Panc1 (cell line): ENCODE data around the gene PIGL. TPM values are rescaled to one million over a fixed set of nuclear protein-coding genes. Genes with fewer than 3 reads are reported as not detected.

Source experiments
- ATAC-seq: fragments of 200-7000 bp; cut with Tn5 transposase; 2 replicates; pipeline ENCODE4 v1.9.1; 2020; ENCODE audit warnings: mild to moderate bottlenecking, moderate library complexity
- BruUV-seq: library from RNA; stranded (reverse); fragments of 400-500 nt; replicated peaks from 2 replicates; lab custom pipeline; 2021; lab: Mats Ljungman, UMichigan
- CTCF ChIA-PET: fragments of 300-600 bp; sonication (Branson Sonifier 250); formaldehyde crosslinking; loops from one replicate; lab custom pipeline; 2022; ENCODE audit warnings: antibody characterized with exemption; lab: Charles Lee
- POLR2A ChIA-PET: fragments of 300-600 bp; sonication (Branson Sonifier 250); formaldehyde crosslinking; loops from one replicate; lab custom pipeline; 2022; ENCODE audit warnings: antibody characterized with exemption; lab: Charles Lee
- DNase-seq: peaks from one replicate; pipeline ENCODE4 v3.0.0-alpha.2; 2010; ENCODE audit warnings: low read depth, low spot score
- H3K27ac ChIP-seq: 2 replicates; pipeline ENCODE4 v1.5.1; 2011; ENCODE audit warnings: mild to moderate bottlenecking, low read length, inconsistent platforms
- H3K27me3 ChIP-seq: fragments of 200-500 bp; sonication (Bioruptor generic); 2 replicates; pipeline ENCODE4 v1.6.0; 2014; ENCODE audit warnings: low read length, inconsistent platforms; ENCODE audit not compliant: control insufficient read depth, insufficient read depth
- H3K36me3 ChIP-seq: fragments of 200-500 bp; sonication (Bioruptor generic); 2 replicates; pipeline ENCODE4 v1.5.1; 2014; ENCODE audit warnings: inconsistent platforms, mild to moderate bottlenecking, low read length, moderate library complexity; ENCODE audit not compliant: control insufficient read depth, insufficient read depth
- H3K4me1 ChIP-seq: 2 replicates; pipeline ENCODE4 v1.5.1; 2011; ENCODE audit warnings: inconsistent platforms, mild to moderate bottlenecking, low read length, moderate library complexity; ENCODE audit not compliant: control insufficient read depth, insufficient read depth
- H3K4me3 ChIP-seq, 2 experiments: 2 replicates each; pipeline ENCODE4 v1.5.1; 2011 to 2012; ENCODE audit warnings: low read depth in 2 of 2, low read length in 2 of 2, mild to moderate bottlenecking in 2 of 2, inconsistent platforms in 1 of 2, moderate library complexity in 1 of 2
- H3K9me3 ChIP-seq: fragments of 200-500 bp; sonication (Bioruptor generic); 2 replicates; pipeline ENCODE4 v1.5.1; 2014; ENCODE audit warnings: low read depth, mild to moderate bottlenecking, inconsistent platforms, low read length, moderate library complexity; ENCODE audit not compliant: control insufficient read depth, insufficient read depth
- CTCF ChIP-seq: fragments of 450-650 bp; IDR thresholded peaks from 2 replicates; pipeline ENCODE4 v1.5.1; 2017; ENCODE audit warnings: mild to moderate bottlenecking
- POLR2AphosphoS5 ChIP-seq: IDR thresholded peaks from 2 replicates; pipeline ENCODE4 v1.6.1; 2012; ENCODE audit warnings: mild to moderate bottlenecking, low read depth, low read length, moderate library complexity
- SIN3A ChIP-seq: IDR thresholded peaks from 2 replicates; pipeline ENCODE4 v1.6.1; 2012; ENCODE audit warnings: low read depth, mild to moderate bottlenecking, low read length, moderate library complexity, borderline replicate concordance; ENCODE audit not compliant: insufficient read depth
- TCF7L2 ChIP-seq: IDR thresholded peaks from 2 replicates; pipeline ENCODE4 v1.6.1; 2011; ENCODE audit warnings: mild to moderate bottlenecking, low read depth, low read length, inconsistent platforms
- in situ Hi-C: cut with HindIII; loops from 2 replicates; pipeline ENCODE4 v1.10.0; 2016; ENCODE audit warnings: low sequenced_read_pairs, low pct_unique_long_range_greater_than_20kb
- intact Hi-C: fragments of 100-400 bp; cut with micrococcal nuclease; formaldehyde crosslinking; loops from one replicate; pipeline ENCODE4 v1.10.0; 2022; ENCODE audit not compliant: unreplicated experiment
- total RNA-seq: library from RNA; stranded (reverse); gene quantifications from one replicate; pipeline ENCODE4 v1.2.1, GENCODE V29; 2021; ENCODE audit not compliant: unreplicated experiment
- TF ChIP-seq, protein P1 (sequence below), 2 experiments: IDR thresholded peaks; 2 replicates each; pipeline ENCODE4 v1.6.1; 2011 to 2012; ENCODE audit warnings: low read depth in 2 of 2, control low read depth in 1 of 2, low read length in 1 of 2, mild to moderate bottlenecking in 1 of 2, moderate library complexity in 1 of 2; ENCODE audit not compliant: insufficient read depth in 1 of 2

The PIGL gene
- total RNA-seq, 1 experiment from 2014 or later, result 14.8 TPM

DNA sequence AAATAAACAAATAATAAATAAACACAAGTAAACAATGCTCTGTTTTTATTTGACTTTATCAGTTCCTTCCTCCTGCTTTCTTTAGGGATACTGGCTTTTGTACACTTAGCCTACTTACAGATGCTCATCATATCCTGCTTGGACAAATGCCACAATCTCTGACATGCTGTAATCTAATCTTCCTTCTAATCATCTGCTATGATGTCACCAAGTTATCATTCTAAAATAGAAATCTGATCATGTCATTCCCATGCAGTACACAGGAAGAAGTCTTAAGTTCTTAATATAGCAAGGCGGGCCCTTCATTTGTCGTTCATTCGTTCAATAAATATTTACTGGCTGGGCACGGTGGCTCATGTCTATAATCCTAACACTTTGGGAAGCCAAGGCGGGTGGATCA lies 154.7 kb downstream of the PIGL start:
- Histone ChIP-seq H3K27me3 (no peaks in the 10 kb centered on the region), H3K36me3 (no peaks in the 10 kb centered on the region), H3K27ac (no peak overlapping the region), H3K9me3 (no peaks in the 10 kb centered on the region), H3K4me3 (no peak overlapping the region), H3K4me1 (no peaks in the 10 kb centered on the region)
- no TSS peak for BruUV-seq
- DNase-seq, result no peak
- no peak for ATAC-seq
- ChIA-PET POLR2A (no interaction called here), CTCF (no interaction called here)
- in situ Hi-C loops, result no loop called here
- intact Hi-C loops, result no loop called here
- TF ChIP-seq CTCF, result no peak
- TF ChIP-seq TCF7L2, result no peak
- no peak for TF ChIP-seq SIN3A
- no peak for TF ChIP-seq POLR2AphosphoS5
- TF ChIP-seq, protein P1, sequence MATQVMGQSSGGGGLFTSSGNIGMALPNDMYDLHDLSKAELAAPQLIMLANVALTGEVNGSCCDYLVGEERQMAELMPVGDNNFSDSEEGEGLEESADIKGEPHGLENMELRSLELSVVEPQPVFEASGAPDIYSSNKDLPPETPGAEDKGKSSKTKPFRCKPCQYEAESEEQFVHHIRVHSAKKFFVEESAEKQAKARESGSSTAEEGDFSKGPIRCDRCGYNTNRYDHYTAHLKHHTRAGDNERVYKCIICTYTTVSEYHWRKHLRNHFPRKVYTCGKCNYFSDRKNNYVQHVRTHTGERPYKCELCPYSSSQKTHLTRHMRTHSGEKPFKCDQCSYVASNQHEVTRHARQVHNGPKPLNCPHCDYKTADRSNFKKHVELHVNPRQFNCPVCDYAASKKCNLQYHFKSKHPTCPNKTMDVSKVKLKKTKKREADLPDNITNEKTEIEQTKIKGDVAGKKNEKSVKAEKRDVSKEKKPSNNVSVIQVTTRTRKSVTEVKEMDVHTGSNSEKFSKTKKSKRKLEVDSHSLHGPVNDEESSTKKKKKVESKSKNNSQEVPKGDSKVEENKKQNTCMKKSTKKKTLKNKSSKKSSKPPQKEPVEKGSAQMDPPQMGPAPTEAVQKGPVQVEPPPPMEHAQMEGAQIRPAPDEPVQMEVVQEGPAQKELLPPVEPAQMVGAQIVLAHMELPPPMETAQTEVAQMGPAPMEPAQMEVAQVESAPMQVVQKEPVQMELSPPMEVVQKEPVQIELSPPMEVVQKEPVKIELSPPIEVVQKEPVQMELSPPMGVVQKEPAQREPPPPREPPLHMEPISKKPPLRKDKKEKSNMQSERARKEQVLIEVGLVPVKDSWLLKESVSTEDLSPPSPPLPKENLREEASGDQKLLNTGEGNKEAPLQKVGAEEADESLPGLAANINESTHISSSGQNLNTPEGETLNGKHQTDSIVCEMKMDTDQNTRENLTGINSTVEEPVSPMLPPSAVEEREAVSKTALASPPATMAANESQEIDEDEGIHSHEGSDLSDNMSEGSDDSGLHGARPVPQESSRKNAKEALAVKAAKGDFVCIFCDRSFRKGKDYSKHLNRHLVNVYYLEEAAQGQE (IDR thresholded peaks at IDR 0.05; ENCODE audit: insufficient read depth in 1 of 2, low read depth in 2 of 2, low read length in 1 of 2), result no peak

- CTCF ChIA-PET, result interaction anchor here (0.5 kb wide), 1 partner anchor 45 kb away, joined by 3 read pairs; no protein-coding TSS in a partner anchor
- DNase-seq, result no peak
- no TSS peak for BruUV-seq
Measured at GRCh38 chr17:16374146-16374938, 157.3 kb downstream of the PIGL start.

More at GRCh38 chr17:16374146-16374938, 157.3 kb downstream of the PIGL start:
- H3K4me1 ChIP-seq, result peaks cover 9% of the 10 kb centered on the region; the same call in 1 of the 2 replicates
- ATAC-seq, result no peak
- POLR2A ChIA-PET, result interaction anchor here (0.6 kb wide), 2 partner anchors 32 to 308 kb away, joined by 3 to 4 read pairs; no protein-coding TSS in a partner anchor
- H3K4me3 ChIP-seq, result no peak overlapping the region
- in situ Hi-C loops, result no loop called here
- TF ChIP-seq TCF7L2 (no peak), CTCF (no peak), POLR2AphosphoS5 (no peak), SIN3A (no peak)
- TF ChIP-seq, protein P1 (IDR thresholded peaks at IDR 0.05; ENCODE audit: insufficient read depth in 1 of 2, low read depth in 2 of 2, low read length in 1 of 2), result no peak
- no peaks in the 10 kb centered on the region for H3K9me3 ChIP-seq
- intact Hi-C loops, result no loop called here
- H3K36me3 ChIP-seq, result no peaks in the 10 kb centered on the region
- H3K27ac ChIP-seq, result no peak overlapping the region
- no peaks in the 10 kb centered on the region for H3K27me3 ChIP-seq
